ENCODE data around the gene PDE6B.

PDE6B gene

DNA sequence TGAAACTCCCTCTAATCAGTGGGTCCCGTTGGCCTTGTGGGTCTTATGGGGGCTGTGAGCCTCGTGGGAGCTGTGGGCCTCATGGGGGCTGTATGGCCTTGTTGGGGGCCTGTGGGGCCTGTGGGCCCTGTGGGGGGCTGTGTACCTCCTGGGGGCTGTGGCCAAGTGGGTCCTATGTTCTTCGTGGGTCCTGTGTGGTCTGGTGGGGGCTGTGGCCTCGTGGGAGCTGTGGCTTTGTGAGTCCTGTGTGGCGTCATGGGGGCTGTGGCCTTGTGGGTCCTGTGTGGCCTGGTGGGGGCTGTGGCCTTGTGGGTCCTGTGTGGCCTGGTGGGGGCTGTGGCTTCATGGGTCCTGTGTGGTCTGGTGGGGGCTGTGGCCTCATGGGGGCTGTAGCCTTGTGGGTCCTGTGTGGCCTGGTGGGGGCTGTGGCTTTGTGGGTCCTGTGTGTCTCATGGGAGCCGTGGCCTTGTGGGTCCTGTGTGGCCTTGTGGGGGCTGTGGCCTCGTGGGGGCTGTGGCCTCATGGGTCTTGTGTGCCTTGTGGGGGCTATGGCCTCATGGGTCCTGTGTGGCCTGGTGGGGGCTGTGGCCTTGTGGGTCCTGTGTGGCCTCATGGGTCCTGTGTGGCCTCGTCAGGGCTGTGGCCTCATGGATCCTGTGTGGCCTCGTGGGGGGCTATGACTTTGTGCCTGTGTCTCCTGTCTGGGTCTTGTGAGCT, 87.7 kb downstream of the PDE6B start:
- intact Hi-C loops (cut with DNase I): no loop called here
- peak in 2 of 10 donors; percentile 46 to 71 for DNase-seq

DNA sequence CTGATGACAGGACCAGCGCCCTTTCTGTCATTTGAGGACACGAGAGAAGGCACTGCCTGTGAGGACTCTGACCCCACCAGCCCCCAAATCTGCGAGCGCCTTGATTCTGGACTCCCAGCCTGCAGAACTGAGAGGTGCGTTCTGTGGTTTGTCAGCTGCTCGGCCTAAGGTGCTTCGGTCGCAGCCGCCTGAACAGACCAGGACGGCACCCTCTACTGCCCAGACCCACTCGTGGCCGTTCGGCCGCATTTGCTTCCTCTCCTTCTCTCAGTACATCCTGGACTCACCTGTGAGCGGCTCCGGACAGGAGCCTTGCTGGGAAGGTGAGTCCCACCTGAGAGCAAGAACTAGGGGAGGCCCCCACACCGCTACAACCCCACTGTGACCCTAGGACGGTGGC, 88.7 kb downstream of the PDE6B start:
- peak in 1 of 10 donors; percentile 35 for DNase-seq
- intact Hi-C loops (cut with DNase I): no loop called here

DNA sequence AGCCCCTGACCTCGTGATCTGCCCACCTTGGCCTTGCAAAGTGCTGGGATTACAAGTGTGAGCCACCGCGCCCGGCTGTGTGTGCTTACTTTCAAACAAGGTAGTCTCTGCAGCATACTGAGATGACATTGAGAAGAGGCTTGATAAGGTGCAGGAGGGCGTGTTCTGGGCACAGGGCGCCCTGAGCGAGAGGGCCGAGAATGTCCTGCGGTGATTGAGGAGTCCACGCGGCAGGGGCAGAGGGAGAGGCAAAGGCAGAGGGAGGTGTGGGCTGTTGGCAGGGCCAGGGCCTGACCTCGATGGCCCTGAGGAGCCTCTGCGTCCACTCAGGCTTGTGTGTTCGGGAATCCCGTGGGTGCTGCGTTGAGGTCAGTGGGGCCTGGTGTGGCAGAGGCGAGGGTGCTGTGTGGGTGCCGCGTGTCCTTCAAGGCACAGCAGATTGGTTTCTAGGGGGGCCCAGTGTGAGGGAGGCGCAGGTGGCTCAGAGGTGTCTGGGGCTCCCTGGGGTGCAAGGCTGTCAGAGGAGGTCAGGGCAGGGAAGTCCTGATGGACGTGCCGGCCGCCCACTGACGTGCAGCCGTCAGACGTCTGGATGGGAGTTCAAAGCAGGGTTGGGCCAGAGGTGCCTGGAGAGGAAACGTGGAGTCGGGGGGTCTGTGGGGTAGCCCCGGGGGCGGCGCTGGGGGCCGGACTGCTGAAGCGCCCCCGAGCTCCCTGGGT, 92.4 kb downstream of the PDE6B start:
- intact Hi-C loops (cut with DNase I): no loop called here
- peak in 1 of 10 donors; percentile 65 for DNase-seq

DNA sequence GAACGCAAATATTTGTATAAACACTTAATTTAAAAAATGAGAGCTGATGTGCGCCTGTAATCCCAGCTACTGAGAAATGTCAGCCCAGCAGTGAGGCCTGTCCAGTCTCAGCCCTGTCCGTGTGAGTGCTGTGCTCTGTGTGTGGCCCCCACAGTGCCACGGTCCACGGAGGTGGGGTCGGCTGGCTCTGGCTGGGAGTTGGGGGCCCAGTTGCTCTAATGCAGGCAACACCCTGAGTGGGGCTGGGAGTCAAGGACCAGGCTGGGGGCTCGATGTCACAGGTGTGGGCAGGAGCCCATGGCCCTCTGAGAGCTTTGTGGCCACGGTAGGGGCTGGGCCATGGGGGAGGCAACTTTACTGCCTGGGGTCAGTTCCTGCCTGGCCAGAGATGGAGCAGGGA, 93.1 kb downstream of the PDE6B start:
- peak in 1 of 10 donors; percentile 33 for DNase-seq
- intact Hi-C loops (cut with DNase I): no loop called here
